ENCODE measurements around the gene ERC2. TPM values are rescaled to one million over a fixed set of nuclear protein-coding genes. Genes with fewer than 3 reads are reported as not detected.

The ERC2 gene
- total and polyA plus RNA-seq, 2 of the 13 experiments (the other 11 are each of a cell fraction or from before 2014, with no cell fraction given) = 0.16 to 0.22 TPM

GRCh38 chr3:55545995-55546394 is 922.3 kb downstream of the ERC2 start:
- BruUV-seq (replicated peaks) = no TSS peak
- H3K36me3 ChIP-seq (replicated peaks in 1 of 2; ENCODE audit: control insufficient read depth in 1 of 2, insufficient read depth in 2 of 2, low read length in 2 of 2) = no peaks in the 10 kb centered on the region
- TF ChIP-seq ATF1 (CRISPR knock-in tag; IDR thresholded peaks at IDR 0.05) (no peak), EED (CRISPR knock-in tag; IDR thresholded peaks at IDR 0.05) (no peak), PBX3 (CRISPR knock-in tag; IDR thresholded peaks at IDR 0.05; ENCODE audit: borderline replicate concordance) (no peak), CREB1 (IDR thresholded peaks at IDR 0.05) (no peak), CREB1 (CRISPR knock-in tag; IDR thresholded peaks at IDR 0.05) (no peak), NAIF1 (CRISPR knock-in tag; IDR thresholded peaks at IDR 0.05; ENCODE audit: borderline replicate concordance) (no peak), ZNF605 (CRISPR knock-in tag; IDR thresholded peaks at IDR 0.05) (no peak), MTERF4 (CRISPR knock-in tag; IDR thresholded peaks at IDR 0.05) (no peak), SIX4 (CRISPR knock-in tag; IDR thresholded peaks at IDR 0.05) (no peak), GLI4 (CRISPR knock-in tag; IDR thresholded peaks at IDR 0.05; ENCODE audit: borderline replicate concordance) (no peak), SAFB2 (CRISPR knock-in tag; IDR thresholded peaks at IDR 0.05; ENCODE audit: borderline replicate concordance, low read depth) (no peak)
- TF ChIP-seq, protein P1, sequence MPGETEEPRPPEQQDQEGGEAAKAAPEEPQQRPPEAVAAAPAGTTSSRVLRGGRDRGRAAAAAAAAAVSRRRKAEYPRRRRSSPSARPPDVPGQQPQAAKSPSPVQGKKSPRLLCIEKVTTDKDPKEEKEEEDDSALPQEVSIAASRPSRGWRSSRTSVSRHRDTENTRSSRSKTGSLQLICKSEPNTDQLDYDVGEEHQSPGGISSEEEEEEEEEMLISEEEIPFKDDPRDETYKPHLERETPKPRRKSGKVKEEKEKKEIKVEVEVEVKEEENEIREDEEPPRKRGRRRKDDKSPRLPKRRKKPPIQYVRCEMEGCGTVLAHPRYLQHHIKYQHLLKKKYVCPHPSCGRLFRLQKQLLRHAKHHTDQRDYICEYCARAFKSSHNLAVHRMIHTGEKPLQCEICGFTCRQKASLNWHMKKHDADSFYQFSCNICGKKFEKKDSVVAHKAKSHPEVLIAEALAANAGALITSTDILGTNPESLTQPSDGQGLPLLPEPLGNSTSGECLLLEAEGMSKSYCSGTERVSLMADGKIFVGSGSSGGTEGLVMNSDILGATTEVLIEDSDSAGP (CRISPR knock-in tag; IDR thresholded peaks at IDR 0.05; ENCODE audit: borderline replicate concordance) = no peak
- H3K4me2 ChIP-seq (ENCODE audit: low read depth, low read length) = no peak overlapping the region
- in situ Hi-C loops (cut with HindIII; ENCODE audit: extremely low pct_ligation_motif_present, low pct_unique_long_range_greater_than_20kb) = no loop called here
- ChIA-PET CTCF (ENCODE audit: low intra/inter-chr PET ratio, low total read pairs) (no interaction called here), POLR2A (no interaction called here)
- no peaks in the 10 kb centered on the region for H3K9me3 ChIP-seq (ENCODE audit: low read length)
- H3K27ac ChIP-seq (ENCODE audit: extremely low read length, insufficient read depth, low read length) = no peak overlapping the region
- H3K27me3 ChIP-seq (ENCODE audit: control insufficient read depth in 1 of 2, insufficient read depth in 2 of 2, low read length in 2 of 2) = no peaks in the 10 kb centered on the region; a peak in 1 of 5 replicates
- no peaks in the 10 kb centered on the region for H3K79me2 ChIP-seq (ENCODE audit: insufficient read depth, low read length)
- H3K9ac ChIP-seq (ENCODE audit: insufficient read depth, low read depth, low read length) = no peak overlapping the region
- H2AFZ ChIP-seq (ENCODE audit: low read length) = no peak overlapping the region
- no peak for DNase-seq (ENCODE audit: low spot score)
- FAIRE-seq = no peak
- ATAC-seq = no peak
- 31% methylated on average over 3 of the region's 6 CpGs for WGBS (ENCODE audit: low lambda C conversion rate)
- H4K20me1 ChIP-seq (ENCODE audit: insufficient read depth, low read length) = no peaks in the 10 kb centered on the region
- intact Hi-C loops (cut with micrococcal nuclease; ENCODE audit: unreplicated experiment) = no loop called here
- no peaks in the 10 kb centered on the region for H3K4me1 ChIP-seq (ENCODE audit: insufficient read depth, low read length)
- H3K4me3 ChIP-seq (replicated peaks in 1 of 3; ENCODE audit: insufficient read depth in 1 of 3, low read depth in 2 of 3, low read length in 3 of 3) = no peak overlapping the region
